Measurements from ENCODE around the gene PDZRN4. TPM values are rescaled to one million over a fixed set of nuclear protein-coding genes. Genes with fewer than 3 reads are reported as not detected.

Gene PDZRN4
- polyA plus RNA-seq, 3 donors = not detected

DNA sequence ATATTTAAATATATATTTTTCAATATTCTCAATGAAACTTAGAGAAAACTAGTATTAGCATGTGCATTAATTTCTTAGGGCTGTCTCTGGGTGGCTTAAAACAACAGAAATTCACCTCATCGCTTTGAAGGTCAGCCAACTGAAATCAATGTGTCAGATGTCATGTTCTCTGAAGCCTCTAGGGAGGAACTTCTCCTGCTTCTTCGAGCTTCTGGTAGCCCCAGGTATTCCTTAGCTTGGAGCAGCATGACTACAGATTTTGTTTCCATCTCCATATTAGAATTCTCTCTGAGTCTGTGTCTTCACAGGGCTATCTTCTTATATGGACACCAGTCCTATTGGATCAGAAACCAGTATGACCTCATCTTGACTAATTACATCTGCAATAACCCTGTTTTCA is 221.5 kb downstream of the PDZRN4 start:
- peaks cover 0 to 4% of the 10 kb centered on the region in 2 donors for H3K9me3 ChIP-seq (replicated peaks in 1 of 2; ENCODE audit: control insufficient read depth in 1 of 2, insufficient read depth in 1 of 2, low read length in 2 of 2)
- no peak overlapping the region for H3K9ac ChIP-seq (ENCODE audit: insufficient read depth, low read length, poor library complexity, severe bottlenecking)
- H3K27ac Mint-ChIP-seq = no peak overlapping the region
- no peaks in the 10 kb centered on the region for H3K36me3 Mint-ChIP-seq
- H3K4me1 Mint-ChIP-seq = no peaks in the 10 kb centered on the region
- H2AFZ ChIP-seq (ENCODE audit: insufficient read depth, low read depth, low read length, poor library complexity, severe bottlenecking) = no peak overlapping the region
- H3K4me3 Mint-ChIP-seq = no peak overlapping the region
- H3K9me3 Mint-ChIP-seq = peaks cover 2 to 18% (median 8%) of the 10 kb centered on the region in 7 donors
- TF ChIP-seq, protein P1, sequence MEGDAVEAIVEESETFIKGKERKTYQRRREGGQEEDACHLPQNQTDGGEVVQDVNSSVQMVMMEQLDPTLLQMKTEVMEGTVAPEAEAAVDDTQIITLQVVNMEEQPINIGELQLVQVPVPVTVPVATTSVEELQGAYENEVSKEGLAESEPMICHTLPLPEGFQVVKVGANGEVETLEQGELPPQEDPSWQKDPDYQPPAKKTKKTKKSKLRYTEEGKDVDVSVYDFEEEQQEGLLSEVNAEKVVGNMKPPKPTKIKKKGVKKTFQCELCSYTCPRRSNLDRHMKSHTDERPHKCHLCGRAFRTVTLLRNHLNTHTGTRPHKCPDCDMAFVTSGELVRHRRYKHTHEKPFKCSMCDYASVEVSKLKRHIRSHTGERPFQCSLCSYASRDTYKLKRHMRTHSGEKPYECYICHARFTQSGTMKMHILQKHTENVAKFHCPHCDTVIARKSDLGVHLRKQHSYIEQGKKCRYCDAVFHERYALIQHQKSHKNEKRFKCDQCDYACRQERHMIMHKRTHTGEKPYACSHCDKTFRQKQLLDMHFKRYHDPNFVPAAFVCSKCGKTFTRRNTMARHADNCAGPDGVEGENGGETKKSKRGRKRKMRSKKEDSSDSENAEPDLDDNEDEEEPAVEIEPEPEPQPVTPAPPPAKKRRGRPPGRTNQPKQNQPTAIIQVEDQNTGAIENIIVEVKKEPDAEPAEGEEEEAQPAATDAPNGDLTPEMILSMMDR (IDR thresholded peaks at IDR 0.05) = no peak
- no peak overlapping the region for H3K27ac ChIP-seq (ENCODE audit: low read depth in 1 of 2, low read length in 2 of 2)
- H3K36me3 ChIP-seq (replicated peaks in 1 of 2; ENCODE audit: control insufficient read depth in 1 of 2, insufficient read depth in 2 of 2, low read length in 2 of 2) = no peaks in the 10 kb centered on the region
- H3K27me3 Mint-ChIP-seq (ENCODE audit: low read depth in 3 of 3) = no peaks in the 10 kb centered on the region
- no peak overlapping the region for H3K4me2 ChIP-seq (replicated peaks; ENCODE audit: extremely low read depth, low read length, poor library complexity, severe bottlenecking)
- WGBS (ENCODE audit: insufficient coverage) = 100% methylated on average over 1 of the region's 2 CpGs
- H3K4me1 ChIP-seq (ENCODE audit: control insufficient read depth in 1 of 2, insufficient read depth in 2 of 2, low read length in 2 of 2) = no peaks in the 10 kb centered on the region
- H4K20me1 ChIP-seq (ENCODE audit: insufficient read depth, low read length) = no peaks in the 10 kb centered on the region
- intact Hi-C loops (cut with micrococcal nuclease) = no loop called here
- no peak overlapping the region for H3K4me3 ChIP-seq (replicated peaks in 1 of 3; ENCODE audit: low read depth in 2 of 3, low read length in 3 of 3)
- H3K79me2 ChIP-seq (ENCODE audit: insufficient read depth, low read length) = no peaks in the 10 kb centered on the region
- no peaks in the 10 kb centered on the region for H3K27me3 ChIP-seq (ENCODE audit: control insufficient read depth in 2 of 2, insufficient read depth in 2 of 2, low read length in 2 of 2)
- DNase-seq = no peak

DNA sequence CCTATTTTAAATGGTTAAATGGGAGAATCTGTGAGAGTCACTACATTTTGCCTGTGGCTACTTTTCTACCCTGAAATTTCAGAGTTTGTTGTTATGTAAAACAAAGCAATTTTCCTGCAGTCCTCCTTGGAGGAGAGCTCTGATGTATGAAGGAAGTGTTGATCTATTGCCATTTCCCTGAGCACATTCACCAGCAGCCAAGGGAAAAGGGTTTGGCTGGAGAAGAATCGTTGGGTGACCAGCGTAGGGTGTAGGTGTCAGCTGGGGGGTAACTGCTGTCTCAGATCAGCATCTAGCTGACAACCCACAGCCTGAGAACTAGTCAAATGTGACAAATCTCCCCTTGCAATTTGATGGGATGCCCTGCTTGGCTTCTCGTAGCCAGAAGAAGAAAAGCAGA is 230.5 kb downstream of the PDZRN4 start:
- Mint-ChIP-seq H3K4me3 (no peak overlapping the region), H3K4me1 (no peaks in the 10 kb centered on the region), H3K27me3 (ENCODE audit: low read depth in 3 of 3) (no peaks in the 10 kb centered on the region), H3K27ac (no peak overlapping the region), H3K9me3 (peaks cover 3 to 12% (median 5%) of the 10 kb centered on the region in 7 donors), H3K36me3 (no peaks in the 10 kb centered on the region)
- no peaks in the 10 kb centered on the region for H3K27me3 ChIP-seq (ENCODE audit: control insufficient read depth in 2 of 2, insufficient read depth in 2 of 2, low read length in 2 of 2)
- H2AFZ ChIP-seq (ENCODE audit: insufficient read depth, low read depth, low read length, poor library complexity, severe bottlenecking) = no peak overlapping the region
- intact Hi-C loops (cut with micrococcal nuclease) = no loop called here
- H4K20me1 ChIP-seq (ENCODE audit: insufficient read depth, low read length) = no peaks in the 10 kb centered on the region
- H3K4me1 ChIP-seq (ENCODE audit: control insufficient read depth in 1 of 2, insufficient read depth in 2 of 2, low read length in 2 of 2) = no peaks in the 10 kb centered on the region
- H3K4me3 ChIP-seq (replicated peaks in 1 of 3; ENCODE audit: low read depth in 2 of 3, low read length in 3 of 3) = no peak overlapping the region
- H3K4me2 ChIP-seq (replicated peaks; ENCODE audit: extremely low read depth, low read length, poor library complexity, severe bottlenecking) = no peak overlapping the region
- H3K36me3 ChIP-seq (replicated peaks in 1 of 2; ENCODE audit: control insufficient read depth in 1 of 2, insufficient read depth in 2 of 2, low read length in 2 of 2) = no peaks in the 10 kb centered on the region
- TF ChIP-seq, protein P1 (IDR thresholded peaks at IDR 0.05) = no peak
- DNase-seq = no peak
- H3K9ac ChIP-seq (ENCODE audit: insufficient read depth, low read length, poor library complexity, severe bottlenecking) = no peak overlapping the region
- peaks cover 0 to 3% of the 10 kb centered on the region in 2 donors for H3K9me3 ChIP-seq (replicated peaks in 1 of 2; ENCODE audit: control insufficient read depth in 1 of 2, insufficient read depth in 1 of 2, low read length in 2 of 2)
- no peak overlapping the region for H3K27ac ChIP-seq (ENCODE audit: low read depth in 1 of 2, low read length in 2 of 2)
- H3K79me2 ChIP-seq (ENCODE audit: insufficient read depth, low read length) = no peaks in the 10 kb centered on the region
- 80% methylated on average over 1 of the region's 3 CpGs for WGBS (ENCODE audit: insufficient coverage)

Measured in CD14-positive monocyte (primary cell).